Measurements from ENCODE around the gene RORC. TPM values are rescaled to one million over a fixed set of nuclear protein-coding genes. Genes with fewer than 3 reads are reported as not detected.

RORC gene
- total RNA-seq, 2 donors from 2014 or later: not detected

DNA sequence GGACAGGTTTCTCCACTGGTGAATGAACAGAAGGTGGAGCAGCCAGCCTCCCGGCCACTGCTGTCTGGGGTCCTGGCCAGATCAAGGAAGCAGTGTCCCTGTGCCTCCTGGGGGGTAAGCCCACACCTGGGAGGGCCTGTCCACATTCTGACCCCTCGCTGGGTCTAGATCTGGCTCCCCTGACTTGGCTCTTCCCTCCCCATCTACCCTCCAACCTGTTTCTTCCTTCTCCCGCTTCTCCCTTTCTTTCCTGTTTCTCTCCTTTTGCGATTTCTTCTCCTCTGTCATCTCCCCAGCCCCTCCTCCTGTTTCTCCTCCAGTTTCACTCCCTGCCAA is 378 bp downstream of the RORC start:
- TF ChIP-seq, protein P1, sequence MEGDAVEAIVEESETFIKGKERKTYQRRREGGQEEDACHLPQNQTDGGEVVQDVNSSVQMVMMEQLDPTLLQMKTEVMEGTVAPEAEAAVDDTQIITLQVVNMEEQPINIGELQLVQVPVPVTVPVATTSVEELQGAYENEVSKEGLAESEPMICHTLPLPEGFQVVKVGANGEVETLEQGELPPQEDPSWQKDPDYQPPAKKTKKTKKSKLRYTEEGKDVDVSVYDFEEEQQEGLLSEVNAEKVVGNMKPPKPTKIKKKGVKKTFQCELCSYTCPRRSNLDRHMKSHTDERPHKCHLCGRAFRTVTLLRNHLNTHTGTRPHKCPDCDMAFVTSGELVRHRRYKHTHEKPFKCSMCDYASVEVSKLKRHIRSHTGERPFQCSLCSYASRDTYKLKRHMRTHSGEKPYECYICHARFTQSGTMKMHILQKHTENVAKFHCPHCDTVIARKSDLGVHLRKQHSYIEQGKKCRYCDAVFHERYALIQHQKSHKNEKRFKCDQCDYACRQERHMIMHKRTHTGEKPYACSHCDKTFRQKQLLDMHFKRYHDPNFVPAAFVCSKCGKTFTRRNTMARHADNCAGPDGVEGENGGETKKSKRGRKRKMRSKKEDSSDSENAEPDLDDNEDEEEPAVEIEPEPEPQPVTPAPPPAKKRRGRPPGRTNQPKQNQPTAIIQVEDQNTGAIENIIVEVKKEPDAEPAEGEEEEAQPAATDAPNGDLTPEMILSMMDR (conservative IDR thresholded peaks at IDR 0.05): no peak
- Mint-ChIP-seq H3K4me1 (peaks cover 20% of the 10 kb centered on the region), H3K27ac (no peak overlapping the region), H3K27me3 (ENCODE audit: insufficient read depth) (no peaks in the 10 kb centered on the region), H3K4me3 (no peak overlapping the region), H3K9me3 (no peaks in the 10 kb centered on the region), H3K36me3 (ENCODE audit: low read depth) (no peaks in the 10 kb centered on the region)
- no peak for DNase-seq
- Histone ChIP-seq H3K9me3 (ENCODE audit: control insufficient read depth, low read length) (no peaks in the 10 kb centered on the region), H3K4me1 (ENCODE audit: control insufficient read depth, insufficient read depth, low read length) (no peaks in the 10 kb centered on the region), H3K36me3 (ENCODE audit: control insufficient read depth, insufficient read depth, low read length) (no peaks in the 10 kb centered on the region), H3K27me3 (ENCODE audit: control insufficient read depth, insufficient read depth, low read length, poor library complexity, severe bottlenecking) (no peaks in the 10 kb centered on the region), H3K9ac (ENCODE audit: extremely low read depth, low read length, poor library complexity, severe bottlenecking) (no peak overlapping the region), H3K27ac (ENCODE audit: low read depth, low read length) (no peak overlapping the region), H3K4me3 (ENCODE audit: low read length) (no peak overlapping the region)
- WGBS, 2 experiments (ENCODE audit: insufficient coverage in 1 of 2, insufficient read length in 1 of 2): 90 to 96% methylated on average over 4 of the region's 4 CpGs

DNA sequence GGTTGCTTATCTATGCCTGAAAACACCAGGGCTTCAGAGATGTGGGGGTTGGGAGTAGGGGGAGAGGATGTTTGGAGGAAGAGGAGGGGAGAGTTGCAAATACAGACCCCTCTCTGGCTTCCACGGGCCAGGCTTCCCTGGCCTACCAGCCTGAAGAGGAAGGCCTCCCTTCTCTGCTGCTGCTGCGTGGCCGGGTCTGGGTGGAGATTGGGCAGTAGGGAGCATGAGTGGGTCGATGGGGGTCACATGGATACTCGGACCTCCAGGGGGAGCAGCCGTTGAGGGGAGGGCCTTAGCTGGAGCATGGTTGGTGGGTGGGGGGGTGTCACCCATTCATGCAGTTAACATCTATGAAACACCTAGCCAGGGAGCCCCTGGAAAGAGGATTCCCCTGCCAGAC is 1.5 kb downstream of the RORC start:
- no peaks in the 10 kb centered on the region for H3K9me3 ChIP-seq (ENCODE audit: control insufficient read depth, low read length)
- no peaks in the 10 kb centered on the region for H3K27me3 ChIP-seq (ENCODE audit: control insufficient read depth, insufficient read depth, low read length, poor library complexity, severe bottlenecking)
- H3K36me3 Mint-ChIP-seq (ENCODE audit: low read depth): no peaks in the 10 kb centered on the region
- H3K9ac ChIP-seq (ENCODE audit: extremely low read depth, low read length, poor library complexity, severe bottlenecking): no peak overlapping the region
- no peak overlapping the region for H3K27ac ChIP-seq (ENCODE audit: low read depth, low read length)
- H3K4me1 ChIP-seq (ENCODE audit: control insufficient read depth, insufficient read depth, low read length): no peaks in the 10 kb centered on the region
- no peaks in the 10 kb centered on the region for H3K36me3 ChIP-seq (ENCODE audit: control insufficient read depth, insufficient read depth, low read length)
- no peak for DNase-seq
- H3K4me3 Mint-ChIP-seq: no peak overlapping the region
- 64% methylated on average over 6 of the region's 6 CpGs; no CpG with 5 or more reads in 1 of the 2 experiments for WGBS, 2 experiments (ENCODE audit: insufficient coverage in 1 of 2, insufficient read length in 1 of 2)
- no peak overlapping the region for H3K4me3 ChIP-seq (ENCODE audit: low read length)
- no peak overlapping the region for H3K27ac Mint-ChIP-seq
- peaks cover 20% of the 10 kb centered on the region for H3K4me1 Mint-ChIP-seq
- TF ChIP-seq, protein P1 (conservative IDR thresholded peaks at IDR 0.05): no peak
- H3K9me3 Mint-ChIP-seq: no peaks in the 10 kb centered on the region
- no peaks in the 10 kb centered on the region for H3K27me3 Mint-ChIP-seq (ENCODE audit: insufficient read depth)

DNA sequence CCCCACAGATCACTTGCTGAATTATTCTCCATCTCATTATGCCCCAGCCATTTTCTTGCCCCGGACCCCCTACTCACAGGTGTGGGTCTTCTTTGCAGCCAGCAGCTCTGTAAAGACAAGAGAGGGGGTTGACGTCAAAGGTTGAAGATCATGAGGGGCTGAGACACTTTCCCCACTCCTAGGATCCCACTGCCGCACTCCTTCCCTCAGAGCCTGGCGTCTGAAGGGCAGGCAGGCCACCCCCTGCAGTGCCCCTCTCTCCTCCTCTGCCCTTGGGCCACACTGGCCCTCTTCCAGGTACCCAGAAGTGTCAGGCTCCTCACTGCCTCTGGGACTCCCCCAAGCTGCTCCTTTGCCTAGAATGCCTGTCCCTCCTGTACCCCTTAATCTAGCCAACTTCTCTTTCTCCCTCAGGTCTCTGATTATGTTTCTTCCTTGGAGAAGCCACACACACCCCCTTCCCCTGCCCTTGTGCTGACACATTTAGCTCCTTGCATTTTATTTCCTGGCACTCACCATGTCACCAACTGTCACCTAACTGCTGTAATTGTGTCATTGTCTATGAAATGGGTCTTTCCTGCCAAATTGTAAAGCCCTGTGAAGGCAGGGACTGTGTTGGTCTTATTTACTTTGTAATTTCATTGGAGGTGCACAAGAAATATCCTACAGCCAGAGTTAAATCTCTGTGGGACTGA is 2.1 kb downstream of the RORC start:
- Histone ChIP-seq H3K27me3 (ENCODE audit: control insufficient read depth, insufficient read depth, low read length, poor library complexity, severe bottlenecking) (no peaks in the 10 kb centered on the region), H3K4me1 (ENCODE audit: control insufficient read depth, insufficient read depth, low read length) (no peaks in the 10 kb centered on the region), H3K9me3 (ENCODE audit: control insufficient read depth, low read length) (no peaks in the 10 kb centered on the region), H3K27ac (ENCODE audit: low read depth, low read length) (peak overlapping the region; percentile 21), H3K36me3 (ENCODE audit: control insufficient read depth, insufficient read depth, low read length) (no peaks in the 10 kb centered on the region), H3K4me3 (ENCODE audit: low read length) (no peak overlapping the region), H3K9ac (ENCODE audit: extremely low read depth, low read length, poor library complexity, severe bottlenecking) (no peak overlapping the region)
- H3K4me1 Mint-ChIP-seq: peaks cover 20% of the 10 kb centered on the region
- no peaks in the 10 kb centered on the region for H3K36me3 Mint-ChIP-seq (ENCODE audit: low read depth)
- no peak for DNase-seq
- TF ChIP-seq, protein P1 (conservative IDR thresholded peaks at IDR 0.05): no peak
- no peak overlapping the region for H3K27ac Mint-ChIP-seq
- 50 to 92% methylated on average over 2 to 4 of the region's 4 CpGs for WGBS, 2 experiments (ENCODE audit: insufficient coverage in 1 of 2, insufficient read length in 1 of 2)
- no peaks in the 10 kb centered on the region for H3K9me3 Mint-ChIP-seq
- H3K4me3 Mint-ChIP-seq: no peak overlapping the region
- no peaks in the 10 kb centered on the region for H3K27me3 Mint-ChIP-seq (ENCODE audit: insufficient read depth)

Measured in endodermal cell (in vitro differentiated cells).